Neutrophil (primary cell): ENCODE data around the gene ATP6V1C2.

Experiments used
- H3K27ac ChIP-seq: fragments of 200-600 bp; sonication (generic); 2 replicates; pipeline ENCODE4 v1.5.1; 2016; ENCODE audit warnings: mild to moderate bottlenecking, moderate library complexity
- H3K27me3 ChIP-seq: fragments of 200-600 bp; sonication (generic); 2 replicates; pipeline ENCODE4 v1.6.0; 2016; ENCODE audit warnings: mild to moderate bottlenecking
- H3K36me3 ChIP-seq: fragments of 200-600 bp; sonication (generic); 2 replicates; pipeline ENCODE4 v1.5.1; 2017
- H3K4me1 ChIP-seq, 2 experiments: fragments of 200-600 bp in 1 of 2; sonication (generic) in 1 of 2; 1 replicate in 1 of 2; 2 replicates in 1 of 2; pipeline versions ENCODE4 v1.5.1 to v1.6.1; 2013 to 2016; ENCODE audit warnings: low read depth in 1 of 2, low read length in 1 of 2, mild to moderate bottlenecking in 1 of 2, moderate library complexity in 1 of 2; ENCODE audit not compliant: control insufficient read depth in 1 of 2, insufficient read depth in 1 of 2
- H3K4me3 ChIP-seq, 2 experiments: fragments of 200-600 bp in 1 of 2; sonication (generic) in 1 of 2; 1 replicate in 1 of 2; 2 replicates in 1 of 2; pipeline ENCODE4 v1.5.1; 2013 to 2016; ENCODE audit warnings: low read depth in 1 of 2, low read length in 1 of 2, mild to moderate bottlenecking in 1 of 2, moderate library complexity in 1 of 2
- H3K9me3 ChIP-seq: fragments of 200-600 bp; sonication (generic); 2 replicates; pipeline ENCODE4 v1.5.1; 2016
- CTCF ChIP-seq: fragments of 200-600 bp; sonication (generic); IDR thresholded peaks from 2 replicates; pipeline ENCODE4 v1.5.1; 2016; ENCODE audit warnings: antibody characterized with exemption

The ATP6V1C2 gene

GRCh38 chr2:10759151-10759714 lies 37.8 kb downstream of the ATP6V1C2 start:
- Histone ChIP-seq H3K27ac (no peak overlapping the region), H3K36me3 (no peaks in the 10 kb centered on the region), H3K9me3 (no peaks in the 10 kb centered on the region), H3K4me3 (no peak overlapping the region), H3K27me3 (peaks cover 12% of the 10 kb centered on the region), H3K4me1 (no peaks in the 10 kb centered on the region)
- no peak for TF ChIP-seq CTCF

- H3K4me1 ChIP-seq: no peaks in the 10 kb centered on the region
- H3K36me3 ChIP-seq: no peaks in the 10 kb centered on the region
- no peak overlapping the region for H3K4me3 ChIP-seq
- peaks cover 12% of the 10 kb centered on the region for H3K27me3 ChIP-seq
- TF ChIP-seq CTCF: no peak
- H3K9me3 ChIP-seq: no peaks in the 10 kb centered on the region
- H3K27ac ChIP-seq: no peak overlapping the region
These were observed 39.5 kb downstream of the ATP6V1C2 start for GRCh38 chr2:10760794-10761504.

DNA sequence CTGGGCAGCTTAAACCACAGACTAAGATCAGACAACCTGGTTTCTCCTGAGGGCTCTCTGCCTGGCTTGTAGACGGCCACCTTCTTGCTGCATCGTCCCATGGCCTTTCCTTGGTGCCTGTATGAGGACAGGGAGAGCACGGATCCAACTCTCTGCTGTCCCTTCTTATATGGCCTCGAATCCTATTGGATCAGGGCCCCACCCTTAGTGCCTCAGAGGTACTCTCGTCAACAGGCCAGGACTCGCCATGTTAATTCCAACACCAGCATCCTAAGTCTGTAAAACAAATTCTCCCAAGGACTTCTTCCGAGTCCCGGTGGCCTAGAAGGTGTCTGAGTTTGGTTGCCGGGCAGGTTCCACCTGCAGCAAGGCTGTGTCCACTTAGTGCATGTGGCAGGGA lies 40.2 kb downstream of the ATP6V1C2 start:
- no peak overlapping the region for H3K27ac ChIP-seq
- H3K9me3 ChIP-seq: no peaks in the 10 kb centered on the region
- H3K4me3 ChIP-seq: no peak overlapping the region
- H3K27me3 ChIP-seq: peaks cover 12% of the 10 kb centered on the region
- no peak for TF ChIP-seq CTCF
- H3K4me1 ChIP-seq: no peaks in the 10 kb centered on the region
- H3K36me3 ChIP-seq: no peaks in the 10 kb centered on the region

DNA sequence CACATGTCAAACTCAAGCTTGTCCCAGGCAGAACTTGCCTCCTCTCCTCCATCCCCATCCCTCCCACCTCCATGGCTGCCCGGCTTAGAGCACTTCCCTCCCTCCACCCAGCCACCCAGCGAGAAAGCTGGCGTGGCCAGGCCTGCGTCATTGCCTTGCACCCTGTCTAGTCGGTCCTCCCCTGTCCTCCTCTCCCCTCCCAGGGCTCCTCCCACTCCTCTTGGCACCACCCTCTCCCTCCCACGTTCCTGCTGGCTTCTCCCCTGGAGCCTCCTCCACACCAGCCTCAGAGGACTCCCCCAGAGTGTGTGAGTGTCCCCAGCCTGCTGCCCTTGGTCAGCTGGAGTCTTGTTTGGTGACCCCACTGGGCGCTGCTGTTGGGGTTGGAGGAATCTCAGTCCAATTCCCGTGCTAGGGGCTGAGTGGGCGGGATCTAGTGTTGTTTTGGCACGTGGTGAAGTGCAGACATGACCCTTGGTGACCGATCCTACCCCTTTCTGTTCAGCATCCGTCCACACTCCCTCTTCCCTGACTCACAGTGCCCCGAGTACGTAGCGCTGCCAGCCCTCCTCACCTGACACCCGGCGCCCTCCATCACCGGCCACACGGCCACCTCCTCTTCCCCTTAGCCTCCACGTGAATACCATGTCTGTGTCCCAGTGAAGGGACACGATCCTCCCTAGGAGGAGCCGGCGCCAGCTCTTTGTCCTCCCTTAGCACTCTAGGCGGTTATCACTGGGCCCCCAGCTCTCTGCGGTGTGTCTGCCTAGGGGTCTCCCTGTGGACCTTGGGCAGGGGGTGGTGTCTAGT lies 41.4 kb downstream of the ATP6V1C2 start:
- no peak overlapping the region for H3K4me3 ChIP-seq
- H3K27ac ChIP-seq: no peak overlapping the region
- TF ChIP-seq CTCF: no peak
- H3K27me3 ChIP-seq: peaks cover 12% of the 10 kb centered on the region
- H3K4me1 ChIP-seq: no peaks in the 10 kb centered on the region
- H3K9me3 ChIP-seq: no peaks in the 10 kb centered on the region
- no peaks in the 10 kb centered on the region for H3K36me3 ChIP-seq

DNA sequence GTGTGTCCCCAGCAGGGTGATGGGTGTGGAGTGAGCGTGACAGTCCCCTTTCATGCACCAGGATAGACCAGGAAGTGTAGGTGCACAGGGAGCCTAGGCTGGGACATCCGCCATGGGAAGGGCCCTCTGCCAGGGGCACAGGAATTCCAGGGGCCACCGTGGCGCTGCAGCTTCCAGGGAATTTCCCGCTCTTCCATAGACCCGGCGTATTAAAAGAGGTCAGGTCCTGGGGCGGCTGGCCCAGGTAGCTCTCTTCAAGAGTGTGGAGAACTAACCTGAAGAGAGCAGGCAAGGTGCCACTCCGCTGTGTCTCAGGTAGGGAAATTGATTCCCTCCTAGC lies 42.0 kb downstream of the ATP6V1C2 start:
- TF ChIP-seq CTCF: no peak
- Histone ChIP-seq H3K36me3 (no peaks in the 10 kb centered on the region), H3K9me3 (no peaks in the 10 kb centered on the region), H3K4me1 (no peaks in the 10 kb centered on the region), H3K27me3 (peaks cover 12% of the 10 kb centered on the region), H3K27ac (no peak overlapping the region), H3K4me3 (no peak overlapping the region)
